CD14-positive monocyte (primary cell): Measurements from ENCODE around the gene SLC27A2. TPM values are rescaled to one million over a fixed set of nuclear protein-coding genes. Genes with fewer than 3 reads are reported as not detected.

Experiments used
- DNase-seq, 3 donors: peaks; one replicate each; pipeline ENCODE4 v3.0.0-alpha.2; 2011 to 2022
- H2AFZ ChIP-seq: 2 replicates; pipeline ENCODE4 v1.6.0; 2012; ENCODE audit warnings: mild to moderate bottlenecking, low read depth, low read length, inconsistent platforms; ENCODE audit not compliant: insufficient read depth, poor library complexity, severe bottlenecking
- H3K27ac ChIP-seq, 2 donors: 1 replicate in 1 of 2; 2 replicates in 1 of 2; pipeline ENCODE4 v1.5.1; 2012 to 2013; ENCODE audit warnings: low read length in 2 of 2, control low read depth in 1 of 2, inconsistent platforms in 1 of 2, low read depth in 1 of 2, mild to moderate bottlenecking in 1 of 2
- H3K27me3 ChIP-seq, 2 donors: one replicate each; pipeline versions ENCODE4 v1.6.0 to v1.6.1; 2011 to 2013; ENCODE audit warnings: low read length in 2 of 2; ENCODE audit not compliant: control insufficient read depth in 2 of 2, insufficient read depth in 2 of 2
- H3K36me3 ChIP-seq, 2 donors: replicated peaks in 1 of 2; 1 replicate in 1 of 2; 2 replicates in 1 of 2; pipeline versions ENCODE4 v1.5.1 to v1.6.1; 2012 to 2013; ENCODE audit warnings: low read length in 2 of 2, control low read depth in 1 of 2, inconsistent platforms in 1 of 2, mild to moderate bottlenecking in 1 of 2; ENCODE audit not compliant: insufficient read depth in 2 of 2, control insufficient read depth in 1 of 2
- H3K4me1 ChIP-seq, 2 donors: 1 replicate in 1 of 2; 2 replicates in 1 of 2; pipeline versions ENCODE4 v1.5.1 to v1.6.1; 2012 to 2013; ENCODE audit warnings: low read length in 2 of 2, control low read depth in 1 of 2, inconsistent platforms in 1 of 2, mild to moderate bottlenecking in 1 of 2, moderate library complexity in 1 of 2; ENCODE audit not compliant: insufficient read depth in 2 of 2, control insufficient read depth in 1 of 2
- H3K4me2 ChIP-seq: replicated peaks from 2 replicates; pipeline ENCODE3; 2012; ENCODE audit warnings: low read length, moderate library complexity, mild to moderate bottlenecking; ENCODE audit not compliant: poor library complexity, severe bottlenecking; ENCODE audit errors: extremely low read depth
- H3K4me3 ChIP-seq, 3 experiments: fragments of 200-600 bp in 1 of 3; sonication (generic) in 1 of 3; replicated peaks in 1 of 3; 1 replicate in 2 of 3; 2 replicates in 1 of 3; pipeline ENCODE4 v1.5.1; 2011 to 2013; ENCODE audit warnings: low read length in 3 of 3, mild to moderate bottlenecking in 3 of 3, control low read depth in 2 of 3, low read depth in 2 of 3, inconsistent platforms in 1 of 3, moderate library complexity in 1 of 3
- H3K79me2 ChIP-seq: 2 replicates; pipeline ENCODE4 v1.6.0; 2012; ENCODE audit warnings: mild to moderate bottlenecking, control low read depth, inconsistent platforms, low read length, moderate library complexity; ENCODE audit not compliant: insufficient read depth
- H3K9ac ChIP-seq: 2 replicates; pipeline ENCODE4 v1.6.0; 2017; ENCODE audit warnings: low read length, mild to moderate bottlenecking; ENCODE audit not compliant: insufficient read depth, poor library complexity, severe bottlenecking
- H3K9me3 ChIP-seq, 2 donors: replicated peaks in 1 of 2; 1 replicate in 1 of 2; 2 replicates in 1 of 2; pipeline versions ENCODE4 v1.5.1 to v1.6.1; 2012 to 2013; ENCODE audit warnings: low read length in 2 of 2, control low read depth in 1 of 2; ENCODE audit not compliant: control insufficient read depth in 1 of 2, insufficient read depth in 1 of 2
- H4K20me1 ChIP-seq: 2 replicates; pipeline ENCODE4 v1.6.0; 2012; ENCODE audit warnings: mild to moderate bottlenecking, low read length, control low read depth, moderate library complexity; ENCODE audit not compliant: insufficient read depth
- H3K27ac Mint-ChIP-seq, 7 donors: one replicate each; pipeline ENCODE4 v1.8.0; 2020; ENCODE audit warnings: mild to moderate bottlenecking in 7 of 7, mixed read lengths in 7 of 7, moderate library complexity in 6 of 7, inconsistent platforms in 2 of 7
- H3K27me3 Mint-ChIP-seq, 3 donors: one replicate each; pipeline ENCODE4 v1.8.0; 2021 to 2022; ENCODE audit warnings: low read depth in 3 of 3, mild to moderate bottlenecking in 3 of 3, mixed read lengths in 3 of 3, moderate library complexity in 3 of 3, inconsistent platforms in 1 of 3
- H3K36me3 Mint-ChIP-seq, 2 donors: one replicate each; pipeline ENCODE4 v1.8.0; 2020; ENCODE audit warnings: mixed read lengths in 2 of 2, inconsistent platforms in 1 of 2, mild to moderate bottlenecking in 1 of 2
- H3K4me1 Mint-ChIP-seq: one replicate; pipeline ENCODE4 v1.8.0; 2020; ENCODE audit warnings: mild to moderate bottlenecking, mixed read lengths
- H3K4me3 Mint-ChIP-seq, 2 donors: one replicate each; pipeline ENCODE4 v1.8.0; 2020; ENCODE audit warnings: mild to moderate bottlenecking in 2 of 2, mixed read lengths in 2 of 2, moderate library complexity in 1 of 2
- H3K9me3 Mint-ChIP-seq, 7 donors: one replicate each; pipeline ENCODE4 v1.8.0; 2020 to 2022; ENCODE audit warnings: mixed read lengths in 7 of 7, mild to moderate bottlenecking in 6 of 7, moderate library complexity in 6 of 7, inconsistent platforms in 2 of 7
- CTCF ChIP-seq: fragments of 200-600 bp; IDR thresholded peaks from one replicate; pipeline ENCODE4 v1.8.0; 2022; ENCODE audit warnings: antibody characterized with exemption, mild to moderate bottlenecking
- WGBS: methylation state at CpG from one replicate; pipeline ENCODE4 v1.1.5; 2013; ENCODE audit warnings: missing lambda C conversion rate; ENCODE audit not compliant: insufficient coverage; 5-methylcytosine and 5-hydroxymethylcytosine counted together
- intact Hi-C, 2 donors: fragments of 100-400 bp; cut with micrococcal nuclease; formaldehyde crosslinking; loops; one replicate each; pipeline versions ENCODE4 v1.15.0 to v1.15.1; 2023
- polyA plus RNA-seq, 3 donors: library from polyadenylated mRNA; depleted of rRNA in 1 of 3; unstranded in 2 of 3; stranded (reverse) in 1 of 3; fragments of 300-500 nt in 2 of 3; fragments of >200 nt in 1 of 3; fragmentation: Illumina TruSeq in 2 of 3; gene quantifications; 1 replicate in 2 of 3; 2 replicates in 1 of 3; pipeline ENCODE4 v1.2.3, GENCODE V29; 2012 to 2021

Gene SLC27A2
- polyA plus RNA-seq, 3 donors = 0.13 TPM; not detected in 2

DNA sequence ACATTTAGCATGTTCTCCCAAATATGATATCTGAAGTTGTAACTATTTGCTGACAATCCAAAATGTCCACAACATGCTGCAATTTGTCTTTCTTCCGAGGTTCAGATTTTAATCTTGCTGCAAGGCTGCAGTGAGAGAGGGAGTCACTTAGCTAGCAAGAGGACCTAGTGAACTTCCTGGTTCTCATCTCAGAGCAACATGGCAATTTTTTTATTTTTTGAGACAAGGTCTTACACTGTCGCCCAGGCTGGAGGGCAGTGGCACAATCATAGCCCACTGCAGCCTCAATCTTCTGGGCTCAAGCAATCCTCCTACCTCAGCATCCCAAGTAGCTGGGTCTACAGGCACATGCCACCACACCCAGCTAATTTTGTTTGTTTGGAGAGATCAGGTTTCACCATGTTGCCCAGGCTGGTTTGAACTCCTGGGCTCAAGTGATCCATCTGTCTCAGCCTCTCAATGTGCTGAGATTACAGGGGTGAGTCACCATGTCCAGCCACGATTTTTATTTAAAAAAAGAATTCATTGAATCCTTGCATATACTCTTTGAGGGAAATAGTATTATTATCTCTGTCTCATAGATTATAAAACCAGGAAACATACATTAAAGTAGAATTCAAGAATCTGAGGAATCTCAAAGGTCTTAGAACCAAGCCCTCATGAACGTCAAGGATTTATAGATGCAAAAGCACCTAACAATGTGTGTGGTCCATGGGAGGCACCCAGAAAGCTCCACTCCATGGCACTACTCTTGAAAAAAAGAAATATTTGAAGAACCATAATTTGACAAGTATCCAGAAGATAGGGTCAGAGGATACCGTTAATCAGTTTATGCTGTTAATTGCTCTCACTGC is 74.4 kb downstream of the SLC27A2 start:
- no peak for TF ChIP-seq CTCF
- H3K27ac Mint-ChIP-seq = peak overlapping the region in 2 of 7 donors; percentile 25 to 46
- peaks cover 33% of the 10 kb centered on the region for H3K4me1 Mint-ChIP-seq
- H3K9ac ChIP-seq = no peak overlapping the region
- H3K27ac ChIP-seq = no peak overlapping the region
- intact Hi-C loops = no loop called here
- no peaks in the 10 kb centered on the region for H3K79me2 ChIP-seq
- peaks cover 0 to 2% (median 0%) of the 10 kb centered on the region in 7 donors for H3K9me3 Mint-ChIP-seq
- H3K4me3 ChIP-seq = no peak overlapping the region
- no peak overlapping the region for H3K4me2 ChIP-seq
- H3K36me3 Mint-ChIP-seq = no peaks in the 10 kb centered on the region
- WGBS = no CpG with 5 or more reads among the region's 5 CpGs
- no peak overlapping the region for H3K4me3 Mint-ChIP-seq
- no peaks in the 10 kb centered on the region for H4K20me1 ChIP-seq
- no peaks in the 10 kb centered on the region for H3K9me3 ChIP-seq
- H3K4me1 ChIP-seq = peaks cover 19 to 22% of the 10 kb centered on the region in 2 donors
- H3K27me3 Mint-ChIP-seq = peaks cover 0 to 3% (median 0%) of the 10 kb centered on the region in 3 donors
- H2AFZ ChIP-seq = peak overlapping the region; percentile 2
- DNase-seq = no peak
- no peaks in the 10 kb centered on the region for H3K36me3 ChIP-seq
- no peaks in the 10 kb centered on the region for H3K27me3 ChIP-seq

- no peak for TF ChIP-seq CTCF
- intact Hi-C loops = no loop called here
- 100% methylated on average over 3 of the region's 8 CpGs for WGBS
- H3K4me1 Mint-ChIP-seq = peaks cover 37% of the 10 kb centered on the region
- H3K27me3 ChIP-seq = no peaks in the 10 kb centered on the region
- H3K9me3 Mint-ChIP-seq = peaks cover 0 to 2% (median 0%) of the 10 kb centered on the region in 7 donors
- peak overlapping the region in 2 of 7 donors; percentile 16 to 25 for H3K27ac Mint-ChIP-seq
- H4K20me1 ChIP-seq = no peaks in the 10 kb centered on the region
- no peak overlapping the region for H3K4me3 ChIP-seq
- H2AFZ ChIP-seq = no peak overlapping the region
- H3K4me1 ChIP-seq = peaks cover 22 to 24% of the 10 kb centered on the region in 2 donors
- DNase-seq = no peak
- H3K27me3 Mint-ChIP-seq = peaks cover 0 to 3% (median 0%) of the 10 kb centered on the region in 3 donors
- no peak overlapping the region for H3K4me2 ChIP-seq
- no peak overlapping the region for H3K4me3 Mint-ChIP-seq
- H3K27ac ChIP-seq = no peak overlapping the region
- no peaks in the 10 kb centered on the region for H3K36me3 ChIP-seq
- no peak overlapping the region for H3K9ac ChIP-seq
- H3K36me3 Mint-ChIP-seq = no peaks in the 10 kb centered on the region
- no peaks in the 10 kb centered on the region for H3K9me3 ChIP-seq
- no peaks in the 10 kb centered on the region for H3K79me2 ChIP-seq
Observed at GRCh38 chr15:50257332-50257731, 75.3 kb downstream of the SLC27A2 start.
